H1 (cell line): ENCODE results near the gene KIAA0319L. TPM values are rescaled to one million over a fixed set of nuclear protein-coding genes. Genes with fewer than 3 reads are reported as not detected.

Experiments used
- CTCF ChIA-PET: fragments of 300-600 bp; sonication (Branson Sonifier 250); formaldehyde crosslinking; loops from one replicate; lab custom pipeline; 2021; ENCODE audit not compliant: partially characterized antibody; lab: Charles Lee
- POLR2A ChIA-PET: fragments of 300-600 bp; sonication (Branson Sonifier 250); formaldehyde crosslinking; loops from one replicate; lab custom pipeline; 2021; ENCODE audit warnings: inconsistent platforms; ENCODE audit not compliant: partially characterized antibody; lab: Charles Lee
- DNase-seq, 2 experiments: peaks; one replicate each; pipeline versions ENCODE4 v3.0.0 to v3.0.0-alpha.2; 2010 to 2022; ENCODE audit warnings: low spot score in 2 of 2, low read depth in 1 of 2, mixed read lengths in 1 of 2
- FAIRE-seq: peaks from 2 replicates; lab custom pipeline; 2011; peaks lifted over from hg19 to GRCh38; lab: Jason Lieb, UNC
- H2AFZ ChIP-seq: 2 replicates; pipeline ENCODE4 v1.8.1; 2012; ENCODE audit warnings: low read length, inconsistent platforms
- H2AK5ac ChIP-seq: 2 replicates; pipeline ENCODE4 v1.6.1; 2013; ENCODE audit warnings: low read depth, low read length
- H2BK120ac ChIP-seq: replicated peaks from 2 replicates; pipeline ENCODE3; 2013; ENCODE audit warnings: low read depth, low read length, inconsistent platforms
- H2BK12ac ChIP-seq: 2 replicates; pipeline ENCODE4 v1.6.1; 2013; ENCODE audit warnings: low read depth, low read length
- H2BK15ac ChIP-seq: 2 replicates; pipeline ENCODE4 v1.6.1; 2013; ENCODE audit warnings: low read length
- H2BK20ac ChIP-seq: 2 replicates; pipeline ENCODE4 v1.6.1; 2013; ENCODE audit warnings: low read length
- H2BK5ac ChIP-seq: 2 replicates; pipeline ENCODE4 v1.6.1; 2013; ENCODE audit warnings: low read depth, low read length
- H3K14ac ChIP-seq: 2 replicates; pipeline ENCODE4 v1.6.1; 2013; ENCODE audit warnings: inconsistent platforms; ENCODE audit not compliant: insufficient read length
- H3K18ac ChIP-seq: 2 replicates; pipeline ENCODE4 v1.6.1; 2013; ENCODE audit warnings: low read length; ENCODE audit errors: extremely low read depth
- H3K23ac ChIP-seq: 2 replicates; pipeline ENCODE4 v1.6.1; 2013; ENCODE audit warnings: inconsistent platforms; ENCODE audit not compliant: insufficient read length
- H3K23me2 ChIP-seq: 2 replicates; pipeline ENCODE4 v1.6.1; 2013; ENCODE audit warnings: low read depth, low read length
- H3K27ac ChIP-seq: 2 replicates; pipeline ENCODE4 v1.6.1; 2011; ENCODE audit warnings: low read depth, low read length, inconsistent platforms
- H3K27me3 ChIP-seq, 4 experiments: replicated peaks in 1 of 4; 1 replicate in 1 of 4; 2 replicates in 3 of 4; pipeline versions ENCODE4 v1.6.1 to v1.8.1; 2011 to 2013; ENCODE audit warnings: low read length in 3 of 4, mild to moderate bottlenecking in 3 of 4, inconsistent platforms in 2 of 4, mixed read lengths in 2 of 4, moderate library complexity in 1 of 4; ENCODE audit not compliant: control insufficient read depth in 3 of 4, insufficient read depth in 3 of 4; ENCODE audit errors: extremely low read depth in 1 of 4
- H3K36me3 ChIP-seq, 4 experiments: 2 replicates each; pipeline versions ENCODE4 v1.6.1 to v1.8.1; 2011 to 2013; ENCODE audit warnings: mild to moderate bottlenecking in 4 of 4, low read length in 3 of 4, moderate library complexity in 2 of 4, control low read depth in 1 of 4, inconsistent platforms in 1 of 4; ENCODE audit not compliant: insufficient read depth in 4 of 4, control insufficient read depth in 2 of 4
- H3K4ac ChIP-seq: replicated peaks from 2 replicates; pipeline ENCODE3; 2013; ENCODE audit warnings: low read length, low read depth, mixed read lengths, inconsistent platforms; ENCODE audit not compliant: insufficient read length
- H3K4me1 ChIP-seq, 4 experiments: replicated peaks in 1 of 4; 1 replicate in 1 of 4; 2 replicates in 3 of 4; pipeline versions ENCODE4 v1.6.1 to v1.8.1; 2011 to 2013; ENCODE audit warnings: low read length in 3 of 4, inconsistent platforms in 2 of 4, mixed read lengths in 1 of 4; ENCODE audit not compliant: insufficient read depth in 4 of 4, control insufficient read depth in 3 of 4
- H3K4me2 ChIP-seq, 2 experiments: 2 replicates each; pipeline versions ENCODE4 v1.6.1 to v1.8.1; 2011 to 2013; ENCODE audit warnings: low read depth in 2 of 2, low read length in 2 of 2, control low read depth in 1 of 2, inconsistent platforms in 1 of 2, mild to moderate bottlenecking in 1 of 2; ENCODE audit not compliant: insufficient read depth in 1 of 2
- H3K4me3 ChIP-seq, 4 experiments: fragments of 200-600, 300-600 bp in 1 of 4; sonication (generic), shearing (Covaris generic), sonication (Bioruptor Twin) in 1 of 4; 2 replicates each; pipeline versions ENCODE4 v1.5.1 to v1.8.1; 2011 to 2016; ENCODE audit warnings: low read length in 4 of 4, low read depth in 3 of 4, control low read depth in 2 of 4, inconsistent platforms in 2 of 4, mild to moderate bottlenecking in 2 of 4, mixed read lengths in 1 of 4, moderate library complexity in 1 of 4; ENCODE audit not compliant: insufficient read depth in 2 of 4; ENCODE audit errors: extremely low read depth in 1 of 4
- H3K56ac ChIP-seq: replicated peaks from 2 replicates; pipeline ENCODE3; 2013; ENCODE audit warnings: low read depth, mild to moderate bottlenecking, mixed read lengths, low read length, inconsistent platforms; ENCODE audit not compliant: insufficient read length
- H3K79me1 ChIP-seq: 2 replicates; pipeline ENCODE4 v1.6.1; 2013; ENCODE audit warnings: low read depth, low read length, control low read depth
- H3K79me2 ChIP-seq, 2 experiments: 2 replicates each; pipeline versions ENCODE4 v1.6.1 to v1.8.1; 2012 to 2013; ENCODE audit warnings: low read length in 2 of 2, mild to moderate bottlenecking in 2 of 2, inconsistent platforms in 1 of 2; ENCODE audit not compliant: insufficient read depth in 2 of 2, control insufficient read depth in 1 of 2
- H3K9ac ChIP-seq, 4 experiments: replicated peaks in 1 of 4; 1 replicate in 1 of 4; 2 replicates in 3 of 4; pipeline versions ENCODE4 v1.6.1 to v1.8.1; 2011 to 2013; ENCODE audit warnings: low read depth in 3 of 4, low read length in 3 of 4, control low read depth in 2 of 4, mild to moderate bottlenecking in 2 of 4, moderate library complexity in 2 of 4, inconsistent platforms in 1 of 4; ENCODE audit errors: extremely low read depth in 1 of 4
- H3K9me3 ChIP-seq, 2 experiments: 2 replicates each; pipeline versions ENCODE4 v1.6.1 to v1.8.1; 2012 to 2013; ENCODE audit warnings: mild to moderate bottlenecking in 2 of 2, moderate library complexity in 2 of 2, control low read depth in 1 of 2, inconsistent platforms in 1 of 2, low read depth in 1 of 2, low read length in 1 of 2, mixed read lengths in 1 of 2; ENCODE audit not compliant: insufficient read depth in 2 of 2
- H4K20me1 ChIP-seq, 2 experiments: replicated peaks in 1 of 2; 2 replicates each; pipeline versions ENCODE3 to v1.8.1; 2011 to 2013; ENCODE audit warnings: inconsistent platforms in 2 of 2, low read length in 2 of 2, mild to moderate bottlenecking in 1 of 2; ENCODE audit not compliant: insufficient read depth in 2 of 2, control insufficient read depth in 1 of 2
- H4K5ac ChIP-seq: 2 replicates; pipeline ENCODE4 v1.6.1; 2013; ENCODE audit warnings: low read length, low read depth, mixed read lengths, inconsistent platforms; ENCODE audit not compliant: insufficient read length
- H4K8ac ChIP-seq: 2 replicates; pipeline ENCODE4 v1.8.0; 2013; ENCODE audit warnings: mild to moderate bottlenecking, moderate library complexity, low read length, inconsistent platforms; ENCODE audit not compliant: insufficient read depth; ENCODE audit errors: extremely low read depth
- H4K91ac ChIP-seq: replicated peaks from 2 replicates; pipeline ENCODE3; 2013; ENCODE audit warnings: low read length, mixed read lengths, inconsistent platforms; ENCODE audit not compliant: insufficient read length
- SIX5 ChIP-seq: IDR thresholded peaks from 2 replicates; pipeline ENCODE4 v1.6.1; 2011; ENCODE audit warnings: mild to moderate bottlenecking, low read depth, low read length
- WGBS, 2 experiments: shearing (Covaris generic) in 1 of 2; methylation state at CpG; one replicate each; pipeline versions ENCODE4 v1.1.6 to v1.1.7; 2013 to 2015; ENCODE audit warnings: low lambda C conversion rate in 2 of 2, mixed read lengths in 2 of 2, inconsistent platforms in 1 of 2, low coverage in 1 of 2, missing lambda C conversion rate in 1 of 2; ENCODE audit not compliant: insufficient replicate concordance in 2 of 2, insufficient coverage in 1 of 2, insufficient read length in 1 of 2; ENCODE audit errors: extremely low coverage in 1 of 2, missing lambda C conversion rate in 1 of 2; 5-methylcytosine and 5-hydroxymethylcytosine counted together
- polyA plus RNA-seq, 7 experiments: library from polyadenylated mRNA; depleted of rRNA in 3 of 7; stranded (reverse) in 5 of 7; unstranded in 2 of 7; fragments of >200 nt in 5 of 7; fragments of 200-250 nt in 2 of 7; gene quantifications; 1 replicate in 5 of 7; 2 replicates in 1 of 7; 4 replicates in 1 of 7; pipeline versions ENCODE4 v1.2.1 to v1.2.3, GENCODE V29; 2011 to 2013; ENCODE audit warnings: missing spikeins in 2 of 7, mixed read lengths in 2 of 7
- total RNA-seq: library from RNA; stranded (reverse); fragmentation: NEBNext Ultra II Directional; extraction: Animal tissue kit (Norgen Biotek cat#: 25700); gene quantifications from 2 replicates; pipeline ENCODE4 v1.2.1, GENCODE V29; 2021
- TF ChIP-seq, protein P1 (sequence below): IDR thresholded peaks from 2 replicates; pipeline ENCODE4 v1.6.1; 2012; ENCODE audit warnings: inconsistent platforms

KIAA0319L gene
- total and polyA plus RNA-seq, 2 of the 8 experiments (the other 6 are each of a cell fraction or from before 2014, with no cell fraction given) = 40.1 to 55.7 TPM

DNA sequence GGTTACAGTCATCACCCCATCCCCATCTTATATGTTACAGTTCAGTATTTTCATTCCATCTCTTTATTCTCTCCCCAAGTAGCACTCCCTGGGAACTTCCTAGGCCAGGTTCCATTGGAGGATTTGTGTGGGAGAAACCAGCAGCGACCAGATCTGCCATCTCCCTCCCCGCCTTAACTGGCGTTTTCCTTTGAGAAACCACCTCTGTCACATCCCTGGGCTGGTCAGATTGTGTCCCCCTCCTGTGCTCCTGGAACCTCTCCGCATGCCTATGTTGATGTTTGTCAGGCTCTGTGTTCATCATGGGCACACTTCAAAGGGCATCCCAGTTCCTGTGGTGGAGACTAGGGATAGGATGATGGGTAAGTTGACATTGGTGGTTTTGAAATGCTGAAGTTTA is 126.4 kb downstream of the KIAA0319L start:
- POLR2A ChIA-PET = interaction anchor here (1.2 kb wide), 1 partner anchor 247 kb away, joined by 3 read pairs; no protein-coding TSS in a partner anchor
- H3K23ac ChIP-seq = no peak overlapping the region

More for the DNA sequence above, 126.4 kb downstream of the KIAA0319L start:
- H2BK120ac ChIP-seq = no peak overlapping the region
- no peak overlapping the region for H2BK20ac ChIP-seq
- no peak for TF ChIP-seq SIX5
- TF ChIP-seq, protein P1, sequence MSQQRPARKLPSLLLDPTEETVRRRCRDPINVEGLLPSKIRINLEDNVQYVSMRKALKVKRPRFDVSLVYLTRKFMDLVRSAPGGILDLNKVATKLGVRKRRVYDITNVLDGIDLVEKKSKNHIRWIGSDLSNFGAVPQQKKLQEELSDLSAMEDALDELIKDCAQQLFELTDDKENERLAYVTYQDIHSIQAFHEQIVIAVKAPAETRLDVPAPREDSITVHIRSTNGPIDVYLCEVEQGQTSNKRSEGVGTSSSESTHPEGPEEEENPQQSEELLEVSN = peak; percentile 50; the same call in 1 of the 2 replicates
- no peak overlapping the region for H2BK15ac ChIP-seq
- peaks cover 5 to 21% (median 8%) of the 10 kb centered on the region in 4 experiments; a peak in 5 of 8 replicates for H3K36me3 ChIP-seq
- H3K14ac ChIP-seq = no peak overlapping the region
- no peak overlapping the region for H3K56ac ChIP-seq
- H3K79me2 ChIP-seq = no peaks in the 10 kb centered on the region
- H3K9me3 ChIP-seq = no peaks in the 10 kb centered on the region
- H3K9ac ChIP-seq = no peak overlapping the region
- no peak overlapping the region for H3K4me2 ChIP-seq
- no peaks in the 10 kb centered on the region for H3K23me2 ChIP-seq
- H2BK12ac ChIP-seq = no peak overlapping the region
- no peak overlapping the region for H3K4me3 ChIP-seq
- CTCF ChIA-PET = interaction anchor here (0.8 to 1.5 kb wide), 3 partner anchors 13 to 229 kb away, joined by 3 to 4 read pairs (median 4); no protein-coding TSS in a partner anchor
- peaks cover 0 to 3% of the 10 kb centered on the region in 2 experiments for H4K20me1 ChIP-seq
- 90% methylated on average over 4 of the region's 4 CpGs; no CpG with 5 or more reads in 1 of the 2 experiments for WGBS, 2 experiments
- H4K8ac ChIP-seq = no peak overlapping the region
- no peaks in the 10 kb centered on the region for H3K27me3 ChIP-seq
- no peak overlapping the region for H2AFZ ChIP-seq
- no peak overlapping the region for H2BK5ac ChIP-seq
- H3K18ac ChIP-seq = no peak overlapping the region
- no peaks in the 10 kb centered on the region for H3K79me1 ChIP-seq
- H3K4me1 ChIP-seq = peaks cover 0 to 4% (median 0%) of the 10 kb centered on the region in 4 experiments; a peak in 1 of 7 replicates
- H3K27ac ChIP-seq = no peak overlapping the region
- H3K4ac ChIP-seq = no peak overlapping the region
- no peak overlapping the region for H4K91ac ChIP-seq
- H4K5ac ChIP-seq = no peak overlapping the region
- H2AK5ac ChIP-seq = no peak overlapping the region
- no peak for DNase-seq
- no peak for FAIRE-seq
